Nephron progenitor cell (in vitro differentiated cells): Measurements from ENCODE around the gene RPGRIP1L.

ENCODE experiments used
- DNase-seq: peaks from one replicate; pipeline ENCODE4 v3.0.0; 2021
- H3K27ac Mint-ChIP-seq: 2 replicates; pipeline ENCODE4 v1.8.0; 2021; ENCODE audit warnings: mild to moderate bottlenecking, moderate library complexity, mixed read lengths
- H3K27me3 Mint-ChIP-seq: 2 replicates; pipeline ENCODE4 v1.8.0; 2021; ENCODE audit warnings: mild to moderate bottlenecking, low read depth, mixed read lengths; ENCODE audit not compliant: poor library complexity
- H3K36me3 Mint-ChIP-seq: 2 replicates; pipeline ENCODE4 v1.8.0; 2021; ENCODE audit warnings: low read depth, mixed read lengths
- H3K4me1 Mint-ChIP-seq: 2 replicates; pipeline ENCODE4 v1.8.0; 2021; ENCODE audit warnings: mixed read lengths
- H3K4me3 Mint-ChIP-seq: 2 replicates; pipeline ENCODE4 v1.8.0; 2021; ENCODE audit warnings: mild to moderate bottlenecking, moderate library complexity, mixed read lengths
- H3K9me3 Mint-ChIP-seq: 2 replicates; pipeline ENCODE4 v1.8.0; 2021; ENCODE audit warnings: mild to moderate bottlenecking, moderate library complexity, mixed read lengths
- CTCF ChIP-seq: fragments of 200-600 bp; sonication (generic); IDR thresholded peaks from 2 replicates; pipeline ENCODE4 v1.5.0; 2021; ENCODE audit warnings: antibody characterized with exemption

RPGRIP1L gene

GRCh38 chr16:53703590-53704444 is at the start of gene RPGRIP1L, which contains the start of gene FTO:
TSS of gene RPGRIP1L (minus strand) at chr16:53703859. CDS start at chr16:53700723, 3,136 bp downstream.
TSS of gene FTO (plus strand) at chr16:53704156.
- Mint-ChIP-seq H3K9me3 (peaks cover 8% of the 10 kb centered on the region), H3K4me3 (peak within 1 kb of the TSS; percentile 97), H3K27ac (peak within 1 kb of the TSS; percentile 58), H3K36me3 (peaks cover 44% of the 10 kb centered on the region), H3K4me1 (peaks cover 22% of the 10 kb centered on the region), H3K27me3 (no peaks in the 10 kb centered on the region)
- no peak for TF ChIP-seq CTCF
- peak; percentile 100 for DNase-seq

- Mint-ChIP-seq H3K27me3 (no peaks in the 10 kb centered on the region), H3K27ac (peak overlapping the region; percentile 4), H3K36me3 (peaks cover 12% of the 10 kb centered on the region), H3K4me3 (no peak overlapping the region), H3K4me1 (peaks cover 49% of the 10 kb centered on the region), H3K9me3 (peaks cover 7% of the 10 kb centered on the region)
- no peak for TF ChIP-seq CTCF
- DNase-seq: no peak
These were observed 49.8 kb upstream of the RPGRIP1L start for GRCh38 chr16:53753431-53753830.

- no peak for TF ChIP-seq CTCF
- no peaks in the 10 kb centered on the region for H3K27me3 Mint-ChIP-seq
- DNase-seq: no peak
- H3K27ac Mint-ChIP-seq: no peak overlapping the region
- peaks cover 17% of the 10 kb centered on the region for H3K36me3 Mint-ChIP-seq
- H3K4me3 Mint-ChIP-seq: no peak overlapping the region
- H3K9me3 Mint-ChIP-seq: peaks cover 12% of the 10 kb centered on the region
- H3K4me1 Mint-ChIP-seq: peaks cover 41% of the 10 kb centered on the region
These were observed 48.9 kb upstream of the RPGRIP1L start for GRCh38 chr16:53752560-53752959.

- Mint-ChIP-seq H3K4me3 (no peak overlapping the region), H3K9me3 (peaks cover 21% of the 10 kb centered on the region), H3K36me3 (peaks cover 27% of the 10 kb centered on the region), H3K4me1 (peaks cover 24% of the 10 kb centered on the region), H3K27ac (no peak overlapping the region), H3K27me3 (peaks cover 3% of the 10 kb centered on the region)
- no peak for TF ChIP-seq CTCF
- no peak for DNase-seq
These were observed 42.2 kb upstream of the RPGRIP1L start for GRCh38 chr16:53745753-53746266.

GRCh38 chr16:53745086-53745485 is 41.4 kb upstream of the RPGRIP1L start:
- Mint-ChIP-seq H3K36me3 (peaks cover 27% of the 10 kb centered on the region), H3K4me3 (no peak overlapping the region), H3K27me3 (peaks cover 3% of the 10 kb centered on the region), H3K4me1 (peaks cover 31% of the 10 kb centered on the region), H3K27ac (no peak overlapping the region), H3K9me3 (peaks cover 21% of the 10 kb centered on the region)
- DNase-seq: no peak
- no peak for TF ChIP-seq CTCF
